HG03064 (cell line): Measurements from ENCODE around the gene STAM.
A peak's percentile ranks its signal among the peaks of the same experiment; 100 is the strongest.
"Not testable (repeated sequence)": the region's sequence is repeated elsewhere in the genome, so short reads cannot be mapped to it uniquely, and the experiment has no call there.

Experiments used
- ATAC-seq: cut with Tn5 transposase; IDR thresholded peaks from one replicate; pipeline ENCODE4 v1.9.1; 2021; ENCODE audit warnings: low read depth; ENCODE audit not compliant: unreplicated experiment

The STAM gene

GRCh38 chr10:17643755-17644484, at the start of gene STAM:
TSS of gene STAM (plus strand) at chr10:17644151. CDS start at chr10:17644340, 189 bp downstream.
- ATAC-seq = peak; percentile 84

DNA sequence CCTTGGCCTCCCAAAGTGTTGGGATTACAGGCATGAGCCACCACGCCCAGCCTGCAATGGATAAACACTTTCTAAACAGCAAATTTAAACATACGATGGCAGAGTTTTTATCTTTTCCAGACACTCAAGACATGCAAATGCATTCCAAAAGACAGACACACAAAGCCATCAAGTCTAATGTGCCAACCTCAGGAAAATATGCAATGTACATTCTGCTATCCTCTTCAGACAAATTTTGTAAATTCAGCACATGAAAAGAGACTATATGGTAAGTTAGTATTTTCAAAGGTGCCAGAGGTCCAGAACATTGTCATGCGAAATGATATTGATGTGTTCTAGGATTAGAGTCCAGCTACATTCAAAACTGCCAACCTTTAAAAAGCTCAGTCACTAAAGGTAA, 46.6 kb upstream of the STAM start:
- ATAC-seq = no peak

- no peak for ATAC-seq
Measured at GRCh38 chr10:17599089-17599488, 44.9 kb upstream of the STAM start.

- no peak for ATAC-seq
Measured at GRCh38 chr10:17605936-17606335, 38.0 kb upstream of the STAM start.

DNA sequence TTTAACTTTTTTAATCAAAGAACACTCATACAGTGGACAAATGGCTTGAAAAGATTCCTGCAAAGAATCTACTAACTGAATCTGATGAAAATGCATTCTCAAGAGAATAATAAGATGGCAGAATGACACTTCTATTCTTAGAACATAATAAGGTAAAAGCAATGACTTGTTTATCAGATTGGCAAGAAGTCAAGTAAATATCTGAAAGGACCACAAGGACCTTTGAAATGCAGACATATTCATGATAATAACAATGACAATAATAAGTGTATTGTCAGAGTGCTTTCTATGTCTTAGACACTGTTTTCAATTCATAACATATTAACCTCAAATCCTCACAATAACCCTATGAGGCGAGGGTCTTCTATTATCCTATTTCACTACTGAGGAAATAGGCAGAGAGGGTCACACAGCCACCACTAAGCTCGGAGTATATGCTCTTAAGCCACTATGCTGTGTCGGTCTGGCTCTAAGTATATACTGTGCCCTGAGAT, 37.4 kb upstream of the STAM start:
- no peak for ATAC-seq

- no peak for ATAC-seq
Measured at GRCh38 chr10:17607060-17607459, 36.9 kb upstream of the STAM start.

- no peak for ATAC-seq
Measured at GRCh38 chr10:17607603-17608332, 36.2 kb upstream of the STAM start.

- no peak for ATAC-seq
Measured at GRCh38 chr10:17609523-17610079, 34.4 kb upstream of the STAM start.

- peak; percentile 50 for ATAC-seq
Measured at GRCh38 chr10:17616403-17617030, 27.4 kb upstream of the STAM start.

DNA sequence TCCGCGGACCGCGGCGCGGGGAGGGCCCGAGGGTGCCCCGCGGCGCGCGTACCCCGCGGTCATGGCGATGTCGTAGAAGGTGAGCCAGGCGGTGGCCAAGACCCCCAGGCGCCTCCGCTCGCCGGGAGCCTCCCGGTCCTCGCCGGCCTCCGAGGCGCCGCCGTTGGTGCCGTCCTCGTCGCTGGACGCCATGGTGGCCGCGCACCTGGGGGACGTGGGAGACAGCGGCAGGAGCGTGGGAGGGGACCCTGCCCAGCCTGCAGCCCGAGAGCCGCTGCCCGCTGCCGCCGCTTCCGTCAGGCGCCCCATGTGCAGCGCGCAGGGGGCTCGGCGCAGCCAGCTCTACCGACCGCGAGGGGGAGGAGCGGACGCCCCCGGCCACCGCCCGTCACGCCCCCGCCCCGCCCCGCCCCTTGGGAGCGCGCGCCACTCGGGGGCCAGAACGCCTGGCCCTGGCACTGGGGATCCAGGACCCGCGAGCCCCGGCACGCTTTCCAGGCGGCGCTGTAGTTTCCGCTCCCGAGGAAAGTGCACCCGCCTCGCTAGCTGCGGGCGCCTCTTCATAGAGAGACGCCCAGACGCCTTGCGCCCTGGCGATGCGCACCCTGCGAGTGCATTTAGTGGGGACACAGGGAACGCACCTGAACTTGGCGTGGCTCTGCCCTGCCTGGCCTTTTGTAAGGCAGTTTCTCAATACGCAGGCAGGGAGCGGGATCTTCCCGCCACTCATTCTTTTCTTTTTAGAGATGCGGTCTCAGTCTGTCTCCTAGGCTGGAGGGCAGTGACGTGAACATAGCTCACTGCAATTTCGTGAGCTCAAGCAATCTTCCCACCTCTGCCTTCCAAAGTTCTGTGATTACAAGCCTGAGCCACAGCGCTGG, 26.7 kb upstream of the STAM start, which contains the start of gene HACD1:
Gene HACD1 (minus strand): TSS at position 344 of the 881 bp plus-strand sequence. CDS start 35 bp downstream, at position 309.
- peak; percentile 55 for ATAC-seq

- ATAC-seq = no peak
Measured at GRCh38 chr10:17622061-17622460, 21.9 kb upstream of the STAM start.

DNA sequence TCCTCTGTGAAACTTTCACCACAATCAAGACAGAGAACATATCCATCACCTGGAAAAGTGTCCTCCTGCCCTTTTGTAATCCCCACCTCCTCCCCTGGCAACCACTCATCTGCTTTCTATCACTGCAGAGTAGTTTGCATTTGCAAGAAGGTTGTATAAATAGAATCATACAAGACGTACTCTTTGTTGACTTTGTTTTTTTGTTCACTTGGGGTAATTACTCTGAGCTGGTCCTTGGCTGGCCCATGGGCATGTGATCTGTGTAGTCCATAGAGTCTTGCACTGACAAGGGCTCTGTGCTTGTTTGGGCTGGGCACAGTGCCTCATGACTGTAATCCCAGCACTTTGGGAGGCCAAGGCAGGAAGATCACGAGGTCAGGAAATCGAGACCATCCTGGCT, 19.0 kb upstream of the STAM start:
- no peak for ATAC-seq

DNA sequence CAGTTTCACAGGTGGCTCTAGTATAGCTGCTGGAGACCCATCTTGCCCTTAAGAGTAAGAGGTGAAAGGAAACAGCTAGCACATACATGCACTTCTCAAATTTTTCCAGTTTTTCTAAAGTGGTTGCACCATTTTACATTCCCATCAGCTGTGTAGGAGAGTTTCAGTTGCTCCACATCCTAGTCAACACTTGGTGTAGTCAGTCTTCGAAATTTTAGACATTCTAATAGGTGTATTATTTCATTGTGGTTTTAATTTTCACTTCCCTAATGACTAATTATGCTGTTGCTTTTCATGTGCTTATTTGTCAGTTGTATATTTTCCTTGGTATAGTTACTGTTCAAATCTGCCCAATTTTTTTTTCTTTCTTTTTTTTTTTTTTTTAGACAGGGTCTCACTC, 17.3 kb upstream of the STAM start:
- no peak for ATAC-seq

DNA sequence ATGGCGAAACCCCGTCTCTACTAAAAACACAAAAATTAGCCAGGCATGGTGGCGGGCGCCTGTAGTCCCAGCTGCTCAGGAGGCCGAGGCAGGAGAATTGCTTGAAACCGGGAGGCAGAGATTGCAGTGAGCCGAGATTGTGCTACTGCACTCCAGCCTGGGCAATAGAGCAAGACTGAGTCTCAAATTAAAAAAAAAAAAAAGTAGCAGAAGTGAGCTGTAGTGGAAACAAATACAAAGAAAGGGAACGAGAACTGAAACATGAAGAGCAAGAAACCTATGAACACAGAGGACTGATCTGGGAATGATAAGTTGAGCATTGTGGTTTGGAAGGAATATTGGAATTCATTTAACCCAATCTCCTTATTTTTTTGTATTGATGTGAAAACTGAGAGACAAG, 11.4 kb upstream of the STAM start:
- not testable (repeated sequence) for ATAC-seq

- ATAC-seq = no peak
Measured at GRCh38 chr10:17633353-17633752, 10.6 kb upstream of the STAM start.

GRCh38 chr10:17637869-17638268, 6.1 kb upstream of the STAM start:
- no peak for ATAC-seq

- no peak for ATAC-seq
Measured at GRCh38 chr10:17640331-17640816, 3.6 kb upstream of the STAM start.

GRCh38 chr10:17643339-17643754, 604 bp upstream of the STAM start:
- peak; percentile 29 for ATAC-seq

GRCh38 chr10:17644485-17644943, 563 bp downstream of the STAM start:
- ATAC-seq = peak; percentile 26
